Prostate gland (tissue), 2 donors: ENCODE data around the gene LTK. TPM values are rescaled to one million over a fixed set of nuclear protein-coding genes. Genes with fewer than 3 reads are reported as not detected.
A peak's percentile ranks its signal among the peaks of the same experiment; 100 is the strongest.

Source experiments
- DNase-seq: peaks from one replicate; pipeline ENCODE4 v3.0.0-alpha.2; 2019; ENCODE audit warnings: low spot score
- H3K27ac ChIP-seq, 2 donors: fragments of 200-600 bp; sonication (generic); 2 replicates each; pipeline ENCODE4 v1.5.1; 2017 to 2019
- H3K27me3 ChIP-seq: fragments of 200-600 bp; sonication (generic); replicated peaks from 2 replicates; pipeline ENCODE4 v1.5.1; 2019; ENCODE audit not compliant: insufficient read depth
- H3K36me3 ChIP-seq, 2 donors: fragments of 200-600 bp; sonication (generic); 1 replicate in 1 of 2; 2 replicates in 1 of 2; pipeline versions ENCODE4 v1.5.1 to v1.8.1; 2017 to 2019
- H3K4me1 ChIP-seq: fragments of 200-600 bp; sonication (generic); replicated peaks from 2 replicates; pipeline ENCODE4 v1.5.1; 2019
- H3K4me3 ChIP-seq, 2 donors: fragments of 200-600 bp; sonication (generic); 2 replicates each; pipeline ENCODE4 v1.5.1; 2017 to 2019
- H3K9me3 ChIP-seq: fragments of 200-600 bp; sonication (generic); 2 replicates; pipeline ENCODE4 v1.5.1; 2017
- POLR2A ChIP-seq: fragments of 450-650 bp; IDR thresholded peaks from one replicate; pipeline ENCODE4 v1.6.1; 2016; ENCODE audit warnings: antibody characterized with exemption, mild to moderate bottlenecking
- POLR2AphosphoS5 ChIP-seq: sonication (generic); formaldehyde crosslinking; IDR thresholded peaks from one replicate; pipeline ENCODE4 v1.6.1; 2017; ENCODE audit warnings: antibody characterized with exemption
- WGBS: methylation state at CpG from one replicate; pipeline ENCODE4 v1.1.5; 2018; 5-methylcytosine and 5-hydroxymethylcytosine counted together
- intact Hi-C: fragments of 100-400 bp; cut with DNase I; formaldehyde crosslinking; loops from one replicate; pipeline ENCODE4 v1.14.2; 2022
- total RNA-seq, 2 donors: library from RNA; depleted of rRNA; stranded (reverse); fragments of >200 nt; gene quantifications; one replicate each; pipeline ENCODE4 v1.1.0, GENCODE V29; 2016
- TF ChIP-seq, protein P1 (sequence below), 4 experiments: fragments of 200-600 bp in 2 of 4; fragments of 450-650 bp in 2 of 4; sonication (generic) in 2 of 4; IDR thresholded peaks; 1 replicate in 3 of 4; 2 replicates in 1 of 4; pipeline ENCODE4 v1.5.1; 2016 to 2019; ENCODE audit warnings: antibody characterized with exemption in 4 of 4, mild to moderate bottlenecking in 2 of 4, moderate library complexity in 2 of 4

The LTK gene
- total RNA-seq, 2 donors from 2014 or later, result 1.5 TPM; not detected in 1

DNA sequence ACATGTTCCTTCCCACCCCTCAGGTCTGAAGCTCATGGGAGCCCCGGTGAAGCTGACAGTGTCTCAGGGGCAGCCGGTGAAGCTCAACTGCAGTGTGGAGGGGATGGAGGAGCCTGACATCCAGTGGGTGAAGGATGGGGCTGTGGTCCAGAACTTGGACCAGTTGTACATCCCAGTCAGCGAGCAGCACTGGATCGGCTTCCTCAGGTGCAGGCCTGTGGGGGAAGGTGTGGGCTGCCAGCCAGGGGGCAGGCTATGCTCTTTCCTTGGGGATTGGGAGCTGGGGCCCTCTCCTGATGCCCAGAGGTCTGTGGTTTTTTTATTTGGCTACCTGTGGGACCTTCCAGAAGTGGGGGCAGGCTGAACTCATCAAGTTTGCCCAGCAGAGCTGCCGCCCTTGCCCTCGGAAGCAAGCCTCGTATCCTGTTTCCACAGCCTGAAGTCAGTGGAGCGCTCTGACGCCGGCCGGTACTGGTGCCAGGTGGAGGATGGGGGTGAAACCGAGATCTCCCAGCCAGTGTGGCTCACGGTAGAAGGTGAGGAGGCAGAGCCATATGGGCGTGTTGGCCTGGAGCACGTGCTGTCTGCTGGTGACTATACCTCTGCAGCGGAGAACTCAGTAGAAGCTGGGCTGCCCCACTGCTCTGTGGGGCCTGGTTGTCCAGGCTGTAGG, 47.6 kb upstream of the LTK start:
- TF ChIP-seq, protein P1, sequence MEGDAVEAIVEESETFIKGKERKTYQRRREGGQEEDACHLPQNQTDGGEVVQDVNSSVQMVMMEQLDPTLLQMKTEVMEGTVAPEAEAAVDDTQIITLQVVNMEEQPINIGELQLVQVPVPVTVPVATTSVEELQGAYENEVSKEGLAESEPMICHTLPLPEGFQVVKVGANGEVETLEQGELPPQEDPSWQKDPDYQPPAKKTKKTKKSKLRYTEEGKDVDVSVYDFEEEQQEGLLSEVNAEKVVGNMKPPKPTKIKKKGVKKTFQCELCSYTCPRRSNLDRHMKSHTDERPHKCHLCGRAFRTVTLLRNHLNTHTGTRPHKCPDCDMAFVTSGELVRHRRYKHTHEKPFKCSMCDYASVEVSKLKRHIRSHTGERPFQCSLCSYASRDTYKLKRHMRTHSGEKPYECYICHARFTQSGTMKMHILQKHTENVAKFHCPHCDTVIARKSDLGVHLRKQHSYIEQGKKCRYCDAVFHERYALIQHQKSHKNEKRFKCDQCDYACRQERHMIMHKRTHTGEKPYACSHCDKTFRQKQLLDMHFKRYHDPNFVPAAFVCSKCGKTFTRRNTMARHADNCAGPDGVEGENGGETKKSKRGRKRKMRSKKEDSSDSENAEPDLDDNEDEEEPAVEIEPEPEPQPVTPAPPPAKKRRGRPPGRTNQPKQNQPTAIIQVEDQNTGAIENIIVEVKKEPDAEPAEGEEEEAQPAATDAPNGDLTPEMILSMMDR (IDR thresholded peaks at IDR 0.05), result no peak
- TF ChIP-seq POLR2A (no peak), POLR2AphosphoS5 (no peak)
- intact Hi-C loops, result no loop called here
- Histone ChIP-seq H3K9me3 (no peaks in the 10 kb centered on the region), H3K27me3 (no peaks in the 10 kb centered on the region), H3K27ac (no peak overlapping the region), H3K36me3 (no peaks in the 10 kb centered on the region), H3K4me3 (no peak overlapping the region), H3K4me1 (no peaks in the 10 kb centered on the region)
- WGBS, result 86% methylated on average over 16 of the region's 16 CpGs
- DNase-seq, result no peak

DNA sequence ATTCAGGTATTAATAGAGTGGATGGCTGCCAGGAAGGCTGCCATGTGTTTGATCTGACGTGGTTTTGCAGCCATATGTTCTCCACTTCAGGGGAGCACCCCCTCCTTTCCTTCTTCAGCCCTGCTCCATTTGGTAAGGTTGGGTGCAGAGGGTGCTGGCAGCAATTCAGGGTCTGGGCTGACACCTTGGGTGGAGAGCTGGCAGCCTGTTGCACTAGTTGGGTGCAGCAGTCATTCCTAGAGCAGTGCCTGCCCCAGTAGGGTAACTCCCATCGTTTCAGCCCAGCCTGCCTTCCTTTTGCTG, 46.9 kb upstream of the LTK start:
- TF ChIP-seq POLR2AphosphoS5 (no peak), POLR2A (no peak)
- TF ChIP-seq, protein P1 (IDR thresholded peaks at IDR 0.05), result no peak
- no peaks in the 10 kb centered on the region for H3K36me3 ChIP-seq
- no peak overlapping the region for H3K4me3 ChIP-seq
- DNase-seq, result no peak
- H3K9me3 ChIP-seq, result no peaks in the 10 kb centered on the region
- 26% methylated on average over 2 of the region's 2 CpGs for WGBS
- intact Hi-C loops, result no loop called here
- H3K27me3 ChIP-seq, result no peaks in the 10 kb centered on the region
- H3K4me1 ChIP-seq, result no peaks in the 10 kb centered on the region
- H3K27ac ChIP-seq, result no peak overlapping the region

DNA sequence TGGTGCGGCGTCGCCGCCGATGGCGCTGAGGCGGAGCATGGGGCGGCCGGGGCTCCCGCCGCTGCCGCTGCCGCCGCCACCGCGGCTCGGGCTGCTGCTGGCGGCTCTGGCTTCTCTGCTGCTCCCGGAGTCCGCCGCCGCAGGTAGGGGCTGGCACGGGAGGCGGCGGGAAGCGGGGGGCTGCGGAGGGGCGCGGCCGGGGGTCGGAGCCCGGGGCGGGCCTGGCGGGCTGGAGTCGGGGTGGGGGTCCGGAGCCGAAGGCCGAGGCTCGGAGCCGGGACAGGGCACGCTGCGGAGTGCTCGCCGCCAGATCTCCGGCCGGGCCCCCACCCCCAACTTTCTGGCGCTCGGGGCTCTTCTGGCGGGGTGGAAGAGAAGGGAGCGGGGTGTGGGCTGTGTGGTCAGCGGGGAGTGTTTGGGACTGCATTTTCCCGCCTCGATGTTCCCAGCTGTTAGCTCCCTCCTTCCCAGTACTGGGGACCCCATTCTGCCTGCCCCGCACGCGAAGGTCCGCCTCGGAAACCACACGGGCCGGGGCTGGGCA, 45.7 kb upstream of the LTK start:
- H3K27ac ChIP-seq, result peak overlapping the region; percentile 32 to 39
- DNase-seq, result no peak
- WGBS, result 1% methylated on average over 45 of the region's 60 CpGs
- intact Hi-C loops, result no loop called here
- H3K4me1 ChIP-seq, result no peaks in the 10 kb centered on the region
- TF ChIP-seq, protein P1 (IDR thresholded peaks at IDR 0.05), result no peak
- TF ChIP-seq POLR2A (no peak), POLR2AphosphoS5 (no peak)
- no peaks in the 10 kb centered on the region for H3K27me3 ChIP-seq
- no peaks in the 10 kb centered on the region for H3K36me3 ChIP-seq
- no peaks in the 10 kb centered on the region for H3K9me3 ChIP-seq
- H3K4me3 ChIP-seq, result peak overlapping the region; percentile 57 to 66

DNA sequence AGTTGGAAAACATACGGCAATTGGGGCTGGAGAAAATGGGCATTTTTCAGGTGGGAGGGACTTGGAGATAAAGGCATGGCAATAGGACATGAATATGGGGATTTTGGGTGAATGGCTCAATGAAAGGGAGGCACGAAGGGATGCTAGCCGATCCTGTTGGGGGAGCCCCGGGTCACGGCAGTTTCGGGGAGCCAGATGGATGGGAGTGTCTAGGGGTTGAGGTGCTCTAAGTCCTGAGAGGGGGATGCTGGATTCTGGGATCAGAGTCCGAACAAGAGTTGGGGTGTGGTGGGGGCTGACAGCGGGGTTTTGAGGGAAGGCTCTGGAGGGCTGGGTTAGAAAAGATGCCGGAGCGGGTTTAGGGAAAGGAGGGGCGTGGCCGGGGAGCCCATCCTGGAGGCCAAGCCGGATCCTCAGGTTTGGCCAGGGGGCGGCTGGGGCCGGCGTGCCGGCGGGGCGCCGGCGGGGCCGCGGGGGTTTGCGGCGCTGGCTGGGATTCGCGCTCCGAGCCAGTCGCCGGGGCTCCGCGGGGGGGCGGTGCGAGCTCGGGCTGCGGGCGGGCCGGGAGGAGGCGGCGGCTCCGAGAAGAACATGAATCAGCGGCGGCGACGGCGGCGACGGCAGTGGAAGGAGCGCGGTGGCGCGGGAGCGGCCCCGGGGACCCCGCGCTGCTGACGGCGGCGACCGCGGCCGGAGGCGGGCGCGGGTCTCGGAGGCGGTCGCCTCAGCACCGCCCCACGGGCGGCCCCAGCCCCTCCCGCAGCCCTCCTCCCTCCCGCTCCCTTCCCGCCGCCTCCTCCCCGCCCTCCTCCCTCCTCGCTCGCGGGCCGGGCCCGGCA, 45.0 kb upstream of the LTK start, which contains the start of gene TYRO3:
Gene TYRO3 (plus strand): TSS at position 813 of the 839 bp plus-strand sequence. CDS start 46 bp downstream, outside the sequence.
- H3K27ac ChIP-seq, result peak within 1 kb of the TSS; percentile 32 to 39
- intact Hi-C loops, result no loop called here
- WGBS, result under 1% methylated on average over 43 of the region's 81 CpGs

More for the DNA sequence above, 45.0 kb upstream of the LTK start, which contains the start of gene TYRO3:
- no peak for TF ChIP-seq POLR2AphosphoS5
- TF ChIP-seq, protein P1 (IDR thresholded peaks at IDR 0.05), result peak in 1 of 4 experiments; percentile 5
- TF ChIP-seq POLR2A, result peak; percentile 20
- DNase-seq, result peak; percentile 55
- Histone ChIP-seq H3K4me1 (no peaks in the 10 kb centered on the region), H3K4me3 (peak within 1 kb of the TSS; percentile 57 to 66), H3K9me3 (no peaks in the 10 kb centered on the region), H3K27me3 (no peaks in the 10 kb centered on the region), H3K36me3 (no peaks in the 10 kb centered on the region)
